Stimulated activated naive CD8-positive, alpha-beta T cell treated with anti-CD3 and anti-CD28 coated beads, Interleukin-15, Interleukin-2, amounts not matched to agents 100 U/mL and 50 U/mL, for 24 hours (primary cell): ENCODE measurements around the gene ST14.
"Not testable (repeated sequence)": the region's sequence is repeated elsewhere in the genome, so short reads cannot be mapped to it uniquely, and the experiment has no call there.

Experiments used
- ATAC-seq: fragments of 150-1000 bp; cut with Tn5 transposase; one replicate; pipeline ENCODE4 v1.10.0; 2021
- DNase-seq: peaks from one replicate; pipeline ENCODE4 v3.0.0; 2021

Gene ST14

GRCh38 chr11:130164221-130164570 is 4.6 kb downstream of the ST14 start:
- ATAC-seq (no peak), DNase-seq (no peak)

DNA sequence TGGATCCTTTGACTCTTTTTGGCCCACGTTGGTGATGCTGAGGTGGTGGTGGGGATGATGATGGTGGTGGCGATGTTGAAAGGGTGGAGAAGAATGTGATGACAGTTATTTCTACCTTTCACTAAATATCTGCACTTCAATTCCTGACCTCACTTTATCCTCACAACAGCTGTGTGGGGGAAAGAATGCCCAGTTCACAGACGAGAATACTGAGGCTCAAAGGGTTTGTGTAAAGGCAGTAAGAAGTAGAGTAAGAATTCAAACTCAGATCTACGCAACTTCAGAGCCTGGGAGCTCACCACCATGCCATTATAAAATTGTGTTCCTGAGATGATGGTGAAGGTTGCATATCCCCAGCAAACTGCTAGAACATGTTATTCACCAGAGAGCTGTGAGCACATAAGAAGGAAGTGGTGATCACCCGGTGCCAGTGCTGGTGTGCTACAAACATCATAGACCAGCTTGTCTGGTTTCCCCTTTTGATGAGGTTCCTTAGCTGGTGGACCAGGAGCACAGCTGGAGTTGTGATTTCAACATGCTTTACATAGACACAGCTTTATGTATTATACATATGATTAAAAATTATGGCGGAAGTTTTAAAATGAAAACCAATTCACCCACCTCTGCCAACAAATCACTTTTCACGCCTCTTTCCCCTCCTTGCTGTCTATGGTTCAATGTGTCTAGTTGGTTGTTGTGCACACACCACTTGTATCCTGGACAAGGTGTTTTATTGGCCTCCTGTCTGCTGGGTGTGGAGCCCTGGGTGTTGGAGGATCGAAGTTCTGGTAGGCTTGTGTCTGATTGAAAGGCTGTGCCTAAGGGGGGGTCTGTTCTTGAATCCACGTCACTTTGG is 6.2 kb downstream of the ST14 start:
- DNase-seq (no peak), ATAC-seq (no peak)

GRCh38 chr11:130166457-130166784 is 6.8 kb downstream of the ST14 start:
- DNase-seq (no peak), ATAC-seq (peak; percentile 70)

- ATAC-seq, result no peak
- DNase-seq, result no peak
Observed at GRCh38 chr11:130167146-130167545, 7.6 kb downstream of the ST14 start.

DNA sequence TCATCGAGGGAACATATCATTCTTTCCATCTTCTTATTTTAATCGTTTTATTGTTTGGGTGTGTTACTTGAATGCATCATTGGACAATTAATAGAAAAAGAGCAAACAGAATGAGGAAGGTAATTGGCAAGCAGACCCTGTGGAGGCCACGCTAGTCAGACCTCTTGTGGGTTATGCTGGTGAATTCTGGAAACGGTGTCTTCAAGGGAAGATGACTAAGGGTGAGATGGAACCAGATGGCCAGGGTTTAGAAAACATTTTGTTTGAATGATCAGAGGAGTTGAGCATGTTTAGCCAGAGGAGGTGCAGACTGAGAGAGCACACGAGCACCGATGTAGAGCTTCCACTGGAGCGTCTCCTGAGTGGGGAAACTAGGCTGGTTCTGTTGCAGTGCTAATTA is 8.5 kb downstream of the ST14 start:
- ATAC-seq (no peak), DNase-seq (no peak)

- ATAC-seq (no peak), DNase-seq (no peak)
Observed at GRCh38 chr11:130170345-130170744, 10.8 kb downstream of the ST14 start.

- ATAC-seq (no peak), DNase-seq (no peak)
Observed at GRCh38 chr11:130171534-130171933, 12.0 kb downstream of the ST14 start.

GRCh38 chr11:130172001-130172400 is 12.4 kb downstream of the ST14 start:
- DNase-seq, ATAC-seq: not testable (repeated sequence)

DNA sequence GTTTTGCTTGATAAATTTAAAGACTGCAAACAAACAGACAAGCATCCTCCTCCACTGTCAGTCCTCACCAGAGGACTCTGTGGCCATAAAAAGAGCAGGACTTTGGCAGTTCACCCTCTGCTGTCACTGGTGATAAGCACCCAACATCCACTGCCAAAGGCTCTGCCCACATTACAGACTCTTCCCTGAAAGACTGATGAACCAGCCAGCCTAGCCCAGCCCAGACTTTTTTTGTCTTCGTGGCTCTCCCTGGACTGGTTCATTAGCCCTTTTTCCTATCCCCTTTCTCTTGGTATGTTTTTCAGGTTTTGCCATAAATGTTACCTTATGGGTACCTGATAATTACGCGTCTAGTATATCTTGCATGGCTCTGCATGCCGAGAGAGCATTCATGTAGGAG is 15.1 kb downstream of the ST14 start:
- ATAC-seq (no peak), DNase-seq (no peak)

GRCh38 chr11:130175898-130176297 is 16.3 kb downstream of the ST14 start:
- ATAC-seq (no peak), DNase-seq (no peak)

- ATAC-seq (no peak), DNase-seq (no peak)
Observed at GRCh38 chr11:130177782-130178181, 18.2 kb downstream of the ST14 start.

DNA sequence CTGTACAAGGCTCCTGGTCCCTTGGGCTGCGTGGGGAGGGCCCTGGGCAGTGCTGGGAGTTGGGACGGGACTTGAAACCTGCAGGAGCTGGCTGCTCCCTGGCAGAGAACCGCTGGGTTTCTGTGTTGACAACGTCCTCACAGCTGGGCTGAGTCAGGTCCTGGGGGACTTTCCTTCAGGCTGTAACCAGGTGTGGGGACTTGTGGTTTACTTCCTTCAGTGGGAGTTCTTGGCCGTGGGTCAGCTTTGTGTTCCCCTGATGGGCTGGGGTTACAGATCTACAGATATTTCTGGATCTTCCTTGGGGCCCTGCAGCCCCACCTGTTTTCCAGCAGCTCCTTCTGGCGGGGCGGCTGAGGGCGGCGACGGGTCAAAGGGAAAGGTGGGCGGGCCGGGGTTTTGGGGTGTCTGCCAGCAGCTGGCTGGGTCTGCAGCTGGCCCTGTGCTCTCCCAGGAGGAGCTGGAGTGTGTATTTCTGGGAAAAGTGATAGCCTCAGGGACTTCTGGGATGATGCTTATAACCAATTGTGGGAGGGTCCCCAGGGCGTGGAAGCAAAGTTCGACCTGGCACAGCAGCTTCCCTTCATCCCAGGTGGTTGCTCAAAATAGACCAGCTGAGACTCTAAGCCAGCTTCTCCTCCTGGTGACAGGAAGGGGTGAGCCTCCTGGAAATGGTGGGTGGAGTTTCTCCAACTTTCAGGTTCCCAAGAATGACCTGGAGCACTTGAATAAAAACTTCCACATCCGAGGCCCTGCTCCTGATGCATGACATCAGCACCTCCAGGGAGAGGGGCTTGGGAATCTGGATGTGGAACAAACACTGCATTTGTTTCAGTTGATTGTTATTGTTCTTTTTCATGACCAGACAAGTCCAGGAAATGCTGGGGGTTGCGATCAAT is 19.1 kb downstream of the ST14 start:
- DNase-seq, result no peak
- no peak for ATAC-seq

- DNase-seq, result no peak
- peak; percentile 28 for ATAC-seq
Observed at GRCh38 chr11:130179396-130180306, 20.1 kb downstream of the ST14 start.

DNA sequence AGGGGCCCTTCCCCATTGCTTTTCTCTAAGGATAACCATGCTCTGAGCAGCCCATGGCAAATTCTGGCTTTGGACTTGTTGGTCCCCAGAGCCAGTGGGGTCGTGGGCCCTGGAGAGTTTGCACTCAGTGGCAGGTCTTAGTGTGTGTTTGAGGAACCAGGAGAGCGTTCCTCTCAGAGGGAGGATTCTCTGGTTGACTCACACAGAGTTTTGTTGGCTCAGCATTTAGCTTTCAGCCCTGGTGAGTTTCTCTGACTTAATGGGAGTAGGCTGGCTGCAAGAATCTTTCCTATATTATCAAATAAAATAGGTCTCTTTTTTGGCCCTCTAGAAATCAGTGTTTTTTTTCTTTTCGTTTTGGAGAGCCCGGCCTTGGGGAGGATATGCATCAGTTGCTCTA is 20.9 kb downstream of the ST14 start:
- ATAC-seq, result peak; percentile 19
- no peak for DNase-seq

DNA sequence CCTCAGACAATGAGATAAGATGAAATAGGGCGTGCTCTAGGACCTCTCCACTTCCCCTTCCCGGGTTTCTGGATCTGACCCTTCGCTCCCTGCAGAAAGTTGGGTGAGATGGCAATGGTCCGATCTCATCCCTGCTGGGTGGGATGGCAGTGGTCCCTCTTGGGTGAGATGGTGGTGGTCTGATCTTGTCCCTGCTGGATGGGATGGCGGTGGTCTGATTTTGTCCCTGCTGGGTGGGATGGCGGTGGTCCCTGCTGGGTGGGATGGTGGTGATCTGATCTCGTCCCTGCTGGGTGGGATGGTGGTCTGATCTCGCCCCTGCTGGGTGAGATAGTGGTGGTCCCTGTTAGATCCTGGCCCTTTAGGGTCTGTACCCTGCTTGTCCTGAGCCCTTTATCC is 21.3 kb downstream of the ST14 start:
- ATAC-seq, result no peak
- no peak for DNase-seq

- ATAC-seq, result no peak
- DNase-seq, result no peak
Observed at GRCh38 chr11:130181295-130182272, 22.0 kb downstream of the ST14 start.

DNA sequence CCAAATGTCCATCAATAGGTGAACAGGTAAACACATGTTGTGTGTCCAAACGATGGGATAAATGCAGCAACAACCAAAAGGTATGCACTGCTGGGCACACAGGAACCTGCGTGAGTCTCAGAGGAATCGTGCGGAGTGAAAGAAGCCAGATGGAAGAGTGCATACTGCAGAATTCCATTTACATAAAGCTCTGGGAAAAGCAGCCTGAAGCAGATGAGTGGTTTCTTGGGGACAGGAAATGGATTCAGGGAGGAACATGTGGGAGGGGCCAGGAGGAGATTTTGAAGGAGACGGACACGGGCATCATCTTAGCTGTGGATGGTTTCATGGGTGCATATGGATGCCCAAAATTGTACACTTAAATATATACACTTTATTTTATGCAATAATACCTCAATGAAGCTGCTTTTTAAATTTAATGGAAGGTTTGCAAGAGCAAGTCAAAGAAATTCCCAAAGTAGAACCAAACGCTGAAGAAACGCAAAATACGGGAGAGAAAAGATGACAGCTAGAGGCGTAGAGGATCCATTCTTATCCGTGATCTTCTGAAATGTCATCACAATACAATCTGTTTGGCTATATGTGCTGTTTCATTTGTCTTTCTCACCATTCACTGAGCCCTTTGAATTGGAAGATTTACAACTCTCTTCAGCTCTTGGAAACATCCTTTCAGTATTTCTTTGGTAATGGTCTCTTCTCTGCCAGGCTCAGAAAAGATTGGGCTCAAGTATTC is 24.5 kb downstream of the ST14 start:
- no peak for ATAC-seq

DNA sequence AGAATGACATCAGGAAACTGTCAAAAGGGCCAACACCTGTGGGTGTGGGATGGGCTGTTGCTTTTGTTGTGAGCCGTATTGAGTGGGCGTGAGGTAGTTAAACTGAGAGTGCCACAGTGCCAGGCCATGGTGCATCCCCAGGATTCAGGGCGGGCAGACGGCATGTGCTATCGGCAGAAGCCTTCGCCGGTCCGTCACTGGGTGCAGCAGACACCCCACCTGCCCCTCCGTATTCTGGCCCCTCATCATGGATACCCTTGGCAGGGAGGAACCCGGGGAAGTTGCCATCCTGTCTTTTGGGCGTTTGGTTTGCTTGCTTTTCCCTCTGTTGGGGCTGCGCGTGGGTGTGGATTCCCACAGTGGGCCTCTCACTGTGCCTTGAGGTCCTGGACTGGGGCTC is 27.5 kb downstream of the ST14 start:
- ATAC-seq (no peak), DNase-seq (no peak)

More for the DNA sequence above, 24.5 kb downstream of the ST14 start:
- DNase-seq, result no peak

DNA sequence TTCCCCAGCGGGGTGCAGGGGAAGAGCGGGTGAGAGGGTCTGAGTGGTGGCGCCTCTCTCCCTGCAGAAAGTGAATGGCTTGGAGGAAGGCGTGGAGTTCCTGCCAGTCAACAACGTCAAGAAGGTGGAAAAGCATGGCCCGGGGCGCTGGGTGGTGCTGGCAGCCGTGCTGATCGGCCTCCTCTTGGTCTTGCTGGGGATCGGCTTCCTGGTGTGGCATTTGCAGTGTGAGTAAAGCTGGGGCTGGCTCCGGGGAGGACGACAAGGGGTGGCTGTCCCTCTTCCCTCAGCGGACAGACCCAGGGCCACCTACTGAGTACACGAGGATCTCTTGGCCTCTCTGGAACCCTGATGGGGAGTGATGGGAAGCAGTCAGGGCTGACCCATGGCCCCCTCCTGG is 28.5 kb downstream of the ST14 start:
- ATAC-seq, result no peak

GRCh38 chr11:130188585-130189347 is 29.2 kb downstream of the ST14 start:
- ATAC-seq, result no peak
- no peak for DNase-seq

More for the DNA sequence above, 28.5 kb downstream of the ST14 start:
- DNase-seq, result no peak
